K562 (cell line): Measurements from ENCODE around the gene SUPT3H. TPM values are rescaled to one million over a fixed set of nuclear protein-coding genes. Genes with fewer than 3 reads are reported as not detected.

ENCODE experiments used
- ARNT ChIP-seq, 2 experiments: fragments of 450-650 bp; IDR thresholded peaks; 2 replicates each; pipeline ENCODE4 v1.6.1; 2016; ENCODE audit warnings: mild to moderate bottlenecking in 1 of 2
- CCAR2 ChIP-seq: fragments of 200-400 bp; formaldehyde crosslinking; IDR thresholded peaks from 2 replicates; pipeline ENCODE4 v1.6.1; 2017; ENCODE audit warnings: mild to moderate bottlenecking, low read depth, low read length
- CHD1 ChIP-seq: fragments of 200-600 bp; sonication (generic); IDR thresholded peaks from one replicate; pipeline ENCODE4 v1.6.1; 2012; ENCODE audit warnings: mild to moderate bottlenecking, moderate library complexity, low read length, inconsistent platforms
- CHD2 ChIP-seq: IDR thresholded peaks from 2 replicates; pipeline ENCODE4 v1.6.1; 2011; ENCODE audit warnings: low read depth, low read length
- FOSL1 ChIP-seq: fragments of 200-800 bp; sonication (Bioruptor generic); conservative IDR thresholded peaks from 2 replicates; pipeline ENCODE4 v1.6.1; 2016; ENCODE audit warnings: missing genetic modification characterization, missing compliant biosample characterization
- JUND ChIP-seq, 2 experiments: IDR thresholded peaks; 2 replicates in 1 of 2; 3 replicates in 1 of 2; pipeline ENCODE4 v1.6.1; 2011; ENCODE audit warnings: borderline replicate concordance in 2 of 2, low read depth in 2 of 2, low read length in 2 of 2, improper control_type of control experiment in 1 of 2, missing biosample characterization in 1 of 2, missing genetic modification characterization in 1 of 2, missing genetic modification reagents in 1 of 2
- PRPF4 ChIP-seq: fragments of 200-400 bp; formaldehyde crosslinking; IDR thresholded peaks from one replicate; pipeline ENCODE4 v1.6.1; 2017; ENCODE audit warnings: low read length, low read depth, mild to moderate bottlenecking; ENCODE audit not compliant: insufficient read depth, poor library complexity, severe bottlenecking
- RBM17 ChIP-seq: fragments of 200-400 bp; formaldehyde crosslinking; IDR thresholded peaks from 2 replicates; pipeline ENCODE4 v1.6.1; 2017; ENCODE audit warnings: low read depth, mild to moderate bottlenecking, low read length, borderline replicate concordance
- SRSF9 ChIP-seq: fragments of 200-400 bp; formaldehyde crosslinking; IDR thresholded peaks from 2 replicates; pipeline ENCODE4 v1.6.1; 2017; ENCODE audit warnings: low read depth, low read length, borderline replicate concordance
- UBTF ChIP-seq, 2 experiments: IDR thresholded peaks; 2 replicates each; pipeline ENCODE4 v1.6.1; 2012; ENCODE audit warnings: improper control_type of control experiment in 2 of 2, low read depth in 2 of 2, low read length in 2 of 2, borderline replicate concordance in 1 of 2
- ZNF146 ChIP-seq: IDR thresholded peaks from one replicate; pipeline ENCODE4 v1.6.1; 2018; ENCODE audit warnings: missing compliant biosample characterization; ENCODE audit not compliant: unreplicated experiment
- ZNF354B ChIP-seq: fragments of 250-450 bp; sonication (Bioruptor Pico); IDR thresholded peaks from 2 replicates; pipeline ENCODE4 v1.4.0; 2020
- ZNF512 ChIP-seq: IDR thresholded peaks from 2 replicates; pipeline ENCODE4 v1.6.1; 2016; ENCODE audit warnings: missing genetic modification characterization, missing compliant biosample characterization
- ZNF639 ChIP-seq, 2 experiments: fragments of 200-800 bp in 1 of 2; sonication (Bioruptor generic) in 1 of 2; sonication (generic) in 1 of 2; formaldehyde crosslinking in 1 of 2; IDR thresholded peaks in 1 of 2; conservative IDR thresholded peaks in 1 of 2; 2 replicates each; pipeline versions ENCODE4 v1.5.0 to v1.6.1; 2016 to 2020; ENCODE audit warnings: missing compliant biosample characterization in 1 of 2, missing genetic modification characterization in 1 of 2, missing genetic modification reagents in 1 of 2
- polyA plus RNA-seq, 8 experiments: library from polyadenylated mRNA; depleted of rRNA in 4 of 8; stranded (reverse) in 5 of 8; unstranded in 3 of 8; fragments of >200 nt; fragmentation: Nextera tagmentation in 2 of 8; fragmentation: Illumina TruSeq in 1 of 8; extraction: Ambion mirVana in 2 of 8; extraction: Trizol in 1 of 8; gene quantifications; 2 replicates each; pipeline versions ENCODE4 v1.2.1 to v1.2.3, GENCODE V29; 2011 to 2014; ENCODE audit warnings: inconsistent platforms in 1 of 8, missing spikeins in 1 of 8
- total RNA-seq, 7 experiments: library from RNA; depleted of rRNA in 6 of 7; stranded (reverse); fragments of >200 nt in 6 of 7; fragmentation: Illumina TruSeq in 2 of 7; extraction: Trizol in 2 of 7; gene quantifications; 2 replicates each; pipeline versions ENCODE4 v1.2.1 to v1.2.3, GENCODE V29; 2011 to 2021; ENCODE audit warnings: low replicate concordance in 1 of 7
- TF ChIP-seq, protein P1 (sequence below): fragments of 450-650 bp; IDR thresholded peaks from 2 replicates; pipeline ENCODE4 v1.6.1; 2017; ENCODE audit warnings: mild to moderate bottlenecking, moderate library complexity
- TF ChIP-seq, protein P2 (sequence below): fragments of 250-450 bp; sonication (Bioruptor Pico); IDR thresholded peaks from 2 replicates; pipeline ENCODE4 v1.6.1; 2021; ENCODE audit warnings: mild to moderate bottlenecking
- TF ChIP-seq, protein P3 (sequence below): sonication (generic); formaldehyde crosslinking; IDR thresholded peaks from 2 replicates; pipeline ENCODE4 v1.8.1; 2022; ENCODE audit warnings: missing genetic modification reagents

SUPT3H gene
- total and polyA plus RNA-seq, 9 of the 15 experiments (the other 6 are each of a cell fraction or from before 2014, with no cell fraction given), result 7.2 to 16.3 (median 11.9) TPM

- TF ChIP-seq, protein P1, sequence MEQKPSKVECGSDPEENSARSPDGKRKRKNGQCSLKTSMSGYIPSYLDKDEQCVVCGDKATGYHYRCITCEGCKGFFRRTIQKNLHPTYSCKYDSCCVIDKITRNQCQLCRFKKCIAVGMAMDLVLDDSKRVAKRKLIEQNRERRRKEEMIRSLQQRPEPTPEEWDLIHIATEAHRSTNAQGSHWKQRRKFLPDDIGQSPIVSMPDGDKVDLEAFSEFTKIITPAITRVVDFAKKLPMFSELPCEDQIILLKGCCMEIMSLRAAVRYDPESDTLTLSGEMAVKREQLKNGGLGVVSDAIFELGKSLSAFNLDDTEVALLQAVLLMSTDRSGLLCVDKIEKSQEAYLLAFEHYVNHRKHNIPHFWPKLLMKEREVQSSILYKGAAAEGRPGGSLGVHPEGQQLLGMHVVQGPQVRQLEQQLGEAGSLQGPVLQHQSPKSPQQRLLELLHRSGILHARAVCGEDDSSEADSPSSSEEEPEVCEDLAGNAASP, result no peak
- TF ChIP-seq JUND (IDR thresholded peaks at IDR 0.05; ENCODE audit: borderline replicate concordance, low read depth, low read length), result peak; percentile 70; the same call in 1 of the 2 replicates
- TF ChIP-seq JUND (tag; IDR thresholded peaks at IDR 0.05; ENCODE audit: borderline replicate concordance, low read depth, low read length), result peak; percentile 78; the same call in 2 of the 3 replicates
- peak in 1 of 2 experiments; percentile 65; a peak in 2 of 4 replicates for TF ChIP-seq ZNF639 (CRISPR knock-in tag; conservative IDR thresholded peaks at IDR 0.05 in 1 of 2, IDR thresholded peaks at IDR 0.05 in 1 of 2)
- TF ChIP-seq PRPF4, result peak; percentile 24
- TF ChIP-seq CHD2, result peak; percentile 26; the same call in 1 of the 2 replicates
- no peak for TF ChIP-seq CHD1
- no peak for TF ChIP-seq CCAR2
- no peak for TF ChIP-seq ZNF146 (CRISPR knock-in tag)
- TF ChIP-seq, protein P2, sequence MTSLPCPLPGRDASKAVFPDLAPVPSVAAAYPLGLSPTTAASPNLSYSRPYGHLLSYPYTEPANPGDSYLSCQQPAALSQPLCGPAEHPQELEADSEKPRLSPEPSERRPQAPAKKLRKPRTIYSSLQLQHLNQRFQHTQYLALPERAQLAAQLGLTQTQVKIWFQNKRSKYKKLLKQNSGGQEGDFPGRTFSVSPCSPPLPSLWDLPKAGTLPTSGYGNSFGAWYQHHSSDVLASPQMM (CRISPR knock-in tag), result no peak
- TF ChIP-seq ARNT (IDR thresholded peaks at IDR 0.05), result no peak
- TF ChIP-seq RBM17, result no peak
- no peak for TF ChIP-seq SRSF9
- TF ChIP-seq, protein P3, sequence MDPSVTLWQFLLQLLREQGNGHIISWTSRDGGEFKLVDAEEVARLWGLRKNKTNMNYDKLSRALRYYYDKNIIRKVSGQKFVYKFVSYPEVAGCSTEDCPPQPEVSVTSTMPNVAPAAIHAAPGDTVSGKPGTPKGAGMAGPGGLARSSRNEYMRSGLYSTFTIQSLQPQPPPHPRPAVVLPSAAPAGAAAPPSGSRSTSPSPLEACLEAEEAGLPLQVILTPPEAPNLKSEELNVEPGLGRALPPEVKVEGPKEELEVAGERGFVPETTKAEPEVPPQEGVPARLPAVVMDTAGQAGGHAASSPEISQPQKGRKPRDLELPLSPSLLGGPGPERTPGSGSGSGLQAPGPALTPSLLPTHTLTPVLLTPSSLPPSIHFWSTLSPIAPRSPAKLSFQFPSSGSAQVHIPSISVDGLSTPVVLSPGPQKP (CRISPR knock-in tag), result no peak
- TF ChIP-seq FOSL1 (tag), result peak; percentile 85
- peak; percentile 83 to 96; a peak in 3 of 4 replicates for TF ChIP-seq UBTF (IDR thresholded peaks at IDR 0.05; ENCODE audit: borderline replicate concordance in 1 of 2, low read depth in 2 of 2, low read length in 2 of 2)
- no peak for TF ChIP-seq ZNF512 (tag)
- TF ChIP-seq ZNF354B, result no peak
Observed at GRCh38 chr6:45377554-45378333, at the start of gene SUPT3H (continued).
